Inflammatory macrophage treated with lipopolysaccharide for 4 hours (primary cell): ENCODE data around the gene PRKN.
"Not testable (repeated sequence)": the region's sequence is repeated elsewhere in the genome, so short reads cannot be mapped to it uniquely, and the experiment has no call there.

Source experiments
- DNase-seq: peaks from one replicate; pipeline ENCODE4 v3.0.0-alpha.2; 2020

Gene PRKN

GRCh38 chr6:161314541-161315245, 1412.9 kb downstream of the PRKN start:
- DNase-seq = not testable (repeated sequence)

DNA sequence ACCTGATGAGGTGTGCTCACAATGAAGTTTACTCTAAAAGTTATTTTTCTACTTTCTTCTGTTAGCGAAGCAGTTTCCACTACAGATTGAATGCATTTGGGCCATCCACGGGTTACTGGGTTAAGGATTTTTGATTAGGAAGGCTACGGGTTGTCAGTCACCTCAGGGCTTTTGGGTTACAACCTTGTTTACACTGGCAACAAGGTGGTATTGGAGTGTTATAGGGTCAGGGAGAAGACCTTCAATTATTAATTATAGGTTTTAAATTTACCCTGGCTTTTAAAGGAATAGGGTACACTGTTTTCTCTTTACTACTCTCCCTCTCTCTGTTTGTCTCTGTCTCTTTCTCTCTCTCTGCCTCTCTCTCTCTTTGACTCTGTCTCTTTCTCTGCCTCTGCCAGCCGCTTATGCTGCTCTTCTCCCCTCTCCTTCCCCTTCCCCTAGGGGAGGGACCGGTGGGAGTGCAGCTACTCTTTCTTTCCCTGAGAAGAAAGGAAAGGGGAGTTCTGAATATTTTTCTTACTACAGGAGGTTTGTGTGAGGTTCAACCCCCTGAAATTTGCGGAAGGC, 1413.5 kb downstream of the PRKN start:
- DNase-seq = no peak

DNA sequence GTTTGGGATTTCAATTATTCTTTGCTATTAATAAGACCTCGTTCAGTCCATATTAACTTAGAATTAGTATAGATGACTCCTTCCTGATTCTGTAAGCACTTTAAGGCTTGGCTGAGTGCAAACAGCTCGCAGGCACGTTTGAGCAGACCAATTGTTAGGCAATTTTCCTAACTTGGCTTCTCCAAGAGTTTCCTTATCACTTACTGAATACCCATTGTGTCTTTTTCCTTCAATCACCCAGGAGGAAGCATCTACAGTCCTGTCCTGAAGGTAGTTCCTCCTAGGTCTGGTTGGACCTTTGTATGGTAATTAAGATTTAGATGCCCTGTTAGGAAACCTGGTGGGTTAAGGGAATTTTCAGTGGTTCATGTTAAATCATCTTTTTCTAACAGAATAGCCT, 1414.1 kb downstream of the PRKN start:
- DNase-seq = not testable (repeated sequence)

DNA sequence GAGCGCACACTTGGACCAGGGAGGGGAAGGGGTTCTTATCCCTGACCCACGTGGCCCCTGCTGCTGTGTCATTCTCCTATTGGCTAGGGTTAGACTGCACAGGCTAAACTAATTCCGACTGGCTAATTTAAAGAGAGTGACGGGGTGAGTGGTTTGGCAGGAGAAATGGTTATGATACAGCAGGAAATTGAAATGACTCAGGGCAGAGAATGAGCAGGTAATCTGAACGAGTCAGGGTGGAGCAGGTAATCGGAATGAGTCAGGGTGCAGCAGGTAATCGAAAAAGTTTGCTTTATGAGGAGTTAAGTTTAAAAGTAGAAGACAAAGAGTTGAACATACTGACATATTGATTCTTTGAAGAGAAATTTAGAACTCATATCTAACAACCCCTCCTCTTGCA, 1417.8 kb downstream of the PRKN start:
- DNase-seq = not testable (repeated sequence)

GRCh38 chr6:161308075-161308655, 1419.4 kb downstream of the PRKN start:
- no peak for DNase-seq

GRCh38 chr6:161305860-161306259, 1421.7 kb downstream of the PRKN start:
- DNase-seq = no peak

DNA sequence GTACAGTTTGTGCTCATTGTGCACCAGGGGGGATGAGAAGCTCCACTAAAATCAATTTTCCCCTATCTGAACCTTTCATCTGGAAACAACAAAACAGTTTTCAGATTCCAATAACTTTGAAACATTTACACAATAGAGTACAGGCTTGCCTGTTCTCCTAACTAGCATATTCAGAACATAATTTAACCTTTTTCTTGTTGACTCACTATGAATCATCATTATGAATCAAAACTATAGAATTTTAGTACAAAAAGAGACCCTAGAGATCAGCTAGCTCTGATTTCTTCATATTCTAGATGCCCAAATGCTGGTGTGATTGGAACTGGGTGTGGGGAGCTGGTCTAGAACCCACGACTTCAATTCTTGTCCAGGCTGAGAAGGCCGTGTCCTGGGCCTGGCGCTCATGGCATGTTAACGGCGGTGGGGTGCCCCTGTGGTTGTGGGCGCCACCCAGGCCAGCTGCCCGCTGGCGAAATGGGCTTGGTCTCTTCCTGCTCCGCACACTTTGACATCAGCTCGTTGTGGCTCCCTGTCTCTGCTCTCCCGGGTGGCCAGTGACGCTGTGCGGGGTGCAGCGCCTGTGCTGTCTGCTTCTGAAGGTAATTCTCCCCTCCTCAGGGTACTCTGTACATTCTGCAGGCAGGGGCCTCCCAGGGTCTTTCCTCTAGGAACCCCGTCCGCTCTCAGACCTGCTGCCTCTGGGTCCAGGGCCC, 1423.8 kb downstream of the PRKN start:
- no peak for DNase-seq

DNA sequence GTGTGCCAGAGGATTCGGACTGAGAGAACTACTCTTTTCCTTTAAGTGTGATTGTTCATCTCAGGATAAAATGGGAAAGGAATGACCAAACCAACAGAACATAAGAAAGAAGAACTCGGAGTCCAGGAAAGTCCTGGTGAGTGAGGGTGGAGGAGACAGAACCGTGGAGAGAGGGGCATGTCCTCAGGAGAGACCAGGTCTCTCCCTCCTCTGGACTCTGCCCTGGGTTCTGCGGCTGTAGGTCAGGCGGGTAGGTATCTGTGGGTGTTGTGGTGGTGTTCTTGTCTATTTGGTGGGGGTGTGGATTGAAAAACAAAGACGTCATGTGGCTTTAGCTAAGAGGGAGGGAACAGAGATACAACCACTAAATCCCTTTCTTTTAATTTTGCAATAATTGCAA, 1424.6 kb downstream of the PRKN start:
- DNase-seq = no peak

GRCh38 chr6:161301338-161301737, 1426.2 kb downstream of the PRKN start:
- DNase-seq = no peak

DNA sequence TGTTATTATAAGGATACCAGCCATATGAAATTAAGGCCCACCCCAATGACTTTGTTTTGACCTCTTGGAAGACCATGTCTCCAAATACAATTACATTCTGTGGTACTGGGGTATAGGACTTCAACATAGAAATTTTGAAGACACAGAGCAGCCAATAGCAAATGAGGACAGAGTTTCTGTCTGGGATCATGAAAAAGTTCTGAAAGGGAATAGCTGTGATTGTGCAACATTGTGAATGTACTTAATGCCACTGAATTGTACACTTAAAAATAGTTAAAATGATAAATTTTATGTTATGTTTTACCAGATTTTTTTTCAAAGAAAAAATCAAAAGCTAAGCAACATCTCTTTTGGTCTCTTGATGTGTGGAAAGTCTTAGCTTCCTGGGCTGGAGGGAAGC, 1426.7 kb downstream of the PRKN start:
- DNase-seq = no peak

DNA sequence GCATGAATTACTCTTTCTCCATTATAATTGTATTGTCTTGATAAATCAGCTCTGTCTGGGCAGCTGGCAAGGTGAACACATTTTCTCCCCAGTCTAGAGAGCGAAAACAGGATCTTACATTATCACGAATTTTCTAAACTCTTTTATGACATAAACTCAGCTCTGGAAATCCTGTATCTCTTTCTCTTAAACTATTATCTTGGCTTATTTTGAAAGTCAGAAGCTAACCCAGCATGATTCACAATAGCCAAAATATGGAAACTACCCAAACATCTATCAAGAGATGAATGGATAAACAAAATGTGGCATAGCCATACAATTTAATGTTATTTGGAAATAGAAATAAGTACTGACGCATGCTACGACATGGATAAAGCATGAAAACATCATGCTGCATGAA, 1427.8 kb downstream of the PRKN start:
- DNase-seq = no peak
